Measurements from ENCODE around the gene AGAP9. TPM values are rescaled to one million over a fixed set of nuclear protein-coding genes. Genes with fewer than 3 reads are reported as not detected.
"Not testable (repeated sequence)": the region's sequence is repeated elsewhere in the genome, so short reads cannot be mapped to it uniquely, and the experiment has no call there.

The AGAP9 gene
- total RNA-seq, 1 donor from 2014 or later, result 4.7 TPM

DNA sequence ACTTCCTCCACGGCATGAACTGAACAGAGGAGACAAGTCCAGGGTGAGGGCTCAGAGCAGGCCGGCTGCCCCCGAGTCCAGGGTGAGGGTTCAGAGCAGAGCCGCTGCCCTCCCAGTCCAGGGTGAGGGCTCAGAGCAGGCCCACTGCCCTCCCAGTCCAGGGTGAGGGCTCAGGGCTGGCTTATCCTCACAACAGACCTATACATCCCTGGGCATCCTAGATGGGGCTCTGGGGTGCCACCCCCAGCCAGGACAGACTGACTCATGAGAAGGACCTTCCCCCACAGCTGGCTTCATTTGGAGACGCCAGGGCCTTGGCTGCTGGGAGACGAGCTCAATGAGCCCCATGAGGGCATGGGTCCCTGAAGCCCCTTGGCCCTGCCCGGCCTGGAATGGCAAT, 33.8 kb downstream of the AGAP9 start:
- DNase-seq (ENCODE audit: low spot score), result not testable (repeated sequence)

DNA sequence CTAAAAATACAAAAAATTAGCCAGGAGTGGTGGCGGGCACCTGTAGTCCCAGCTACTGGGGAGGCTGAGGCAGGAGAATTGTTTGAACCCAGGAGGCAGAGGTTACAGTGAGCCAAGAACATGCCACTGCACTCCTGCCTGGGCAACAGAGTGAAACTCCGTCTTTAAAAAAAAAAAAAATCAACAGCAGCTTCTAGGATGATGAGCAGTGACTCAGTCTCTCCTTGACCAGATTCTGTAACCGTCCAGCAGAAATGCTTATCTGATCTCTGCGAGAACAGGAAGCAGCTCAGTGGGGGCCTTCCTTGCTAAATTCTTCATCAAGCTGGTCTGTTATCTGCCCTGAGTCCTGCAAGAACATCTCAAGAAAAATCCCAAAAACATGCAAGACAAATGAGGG, 37.5 kb downstream of the AGAP9 start:
- DNase-seq (ENCODE audit: low spot score), result not testable (repeated sequence)

- not testable (repeated sequence) for DNase-seq (ENCODE audit: low spot score)
Measured at GRCh38 chr10:47484786-47485185, 38.7 kb downstream of the AGAP9 start.

- DNase-seq (ENCODE audit: low spot score), result not testable (repeated sequence)
Measured at GRCh38 chr10:47483923-47484322, 39.5 kb downstream of the AGAP9 start, which contains the start of gene ANXA8. ANXA8 (minus strand) TSS chr10:47484115; CDS start chr10:47483933, 182 bp downstream.

DNA sequence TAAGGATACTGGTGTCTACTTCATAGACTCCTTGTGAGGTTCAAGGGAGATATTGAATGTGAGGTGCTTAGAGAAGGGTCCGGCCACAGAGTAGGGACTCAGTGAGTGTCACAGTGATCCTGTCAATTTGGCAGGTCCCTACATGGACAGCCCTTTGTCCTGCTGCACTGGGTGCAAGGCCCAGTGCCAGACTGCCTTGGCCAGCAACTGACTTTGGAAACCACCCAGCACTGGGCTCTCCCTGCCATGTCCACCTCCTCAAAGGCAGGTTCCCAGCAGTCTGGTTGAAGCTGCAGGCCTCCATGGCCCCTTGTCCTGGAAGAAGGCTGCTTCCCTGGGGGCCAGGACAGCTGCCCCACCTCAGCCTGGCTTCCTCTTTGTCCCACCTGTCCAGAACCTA, 41.1 kb downstream of the AGAP9 start:
- not testable (repeated sequence) for DNase-seq (ENCODE audit: low spot score)

- not testable (repeated sequence) for DNase-seq (ENCODE audit: low spot score)
Measured at GRCh38 chr10:47481768-47482181, 41.7 kb downstream of the AGAP9 start.

- DNase-seq (ENCODE audit: low spot score), result not testable (repeated sequence)
Measured at GRCh38 chr10:47481182-47481766, 42.2 kb downstream of the AGAP9 start.

DNA sequence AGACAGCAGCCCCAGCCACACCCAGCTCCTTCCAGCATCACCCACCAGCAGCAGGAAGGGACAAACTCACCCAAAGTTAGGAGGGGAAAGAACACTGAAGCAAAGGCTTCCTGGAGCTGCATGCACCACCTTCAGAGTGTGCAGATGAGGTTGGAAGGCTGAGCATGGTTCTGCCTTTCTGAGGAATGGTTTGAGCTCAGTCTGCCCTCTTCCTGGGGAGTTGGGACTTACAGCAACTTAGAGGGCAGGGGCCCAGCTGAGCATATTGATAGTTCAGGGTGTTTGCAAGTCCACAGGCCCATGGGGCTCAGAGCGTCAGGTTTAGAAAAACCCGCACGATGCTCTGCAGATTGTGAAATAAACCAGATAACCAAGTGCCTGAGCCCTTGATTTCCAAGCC, 43.3 kb downstream of the AGAP9 start:
- DNase-seq (ENCODE audit: low spot score), result not testable (repeated sequence)

DNA sequence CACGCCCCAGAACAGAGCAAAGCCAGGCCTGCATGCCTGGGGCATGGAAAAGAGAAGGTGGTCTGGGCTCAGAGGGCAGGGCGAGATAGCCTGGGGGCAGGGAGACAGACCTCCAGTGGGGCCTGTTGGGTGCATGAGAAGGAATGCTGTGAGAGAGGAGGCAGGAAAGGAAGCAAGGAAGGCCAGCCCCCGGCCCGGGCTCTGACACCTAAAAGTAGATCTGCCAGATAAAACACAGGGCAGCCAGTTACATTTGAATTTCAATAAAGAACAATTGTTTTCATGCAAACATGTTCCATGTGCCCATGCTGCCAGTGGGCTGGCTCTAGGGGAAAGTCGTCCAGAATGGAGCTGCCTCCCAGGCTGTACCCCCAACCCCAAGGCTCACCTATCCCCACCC, 45.3 kb downstream of the AGAP9 start:
- DNase-seq (ENCODE audit: low spot score), result not testable (repeated sequence)

DNA sequence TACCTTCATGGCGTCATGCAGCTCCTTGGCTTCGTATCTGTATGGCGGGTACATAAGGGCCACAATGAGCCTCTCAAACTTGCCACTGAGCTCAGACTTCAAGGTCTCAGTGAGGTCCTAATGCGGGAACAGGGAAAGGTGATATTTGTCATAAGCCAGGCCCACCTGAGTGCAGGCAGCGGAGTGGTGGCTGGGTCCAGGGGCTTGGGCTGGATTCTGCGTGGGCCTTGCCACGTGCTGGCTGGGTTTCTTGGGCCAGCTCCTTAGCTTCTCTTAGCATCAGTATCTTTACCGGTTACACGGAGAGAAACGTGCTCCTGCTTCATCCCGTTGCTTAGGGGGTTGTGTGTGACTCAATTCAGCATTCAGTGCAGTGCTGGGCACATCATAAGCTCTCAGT, 46.4 kb downstream of the AGAP9 start:
- not testable (repeated sequence) for DNase-seq (ENCODE audit: low spot score)

- DNase-seq (ENCODE audit: low spot score), result not testable (repeated sequence)
Measured at GRCh38 chr10:47475101-47475500, 48.3 kb downstream of the AGAP9 start.

- not testable (repeated sequence) for DNase-seq (ENCODE audit: low spot score)
Measured at GRCh38 chr10:47473516-47473915, 49.9 kb downstream of the AGAP9 start.

DNA sequence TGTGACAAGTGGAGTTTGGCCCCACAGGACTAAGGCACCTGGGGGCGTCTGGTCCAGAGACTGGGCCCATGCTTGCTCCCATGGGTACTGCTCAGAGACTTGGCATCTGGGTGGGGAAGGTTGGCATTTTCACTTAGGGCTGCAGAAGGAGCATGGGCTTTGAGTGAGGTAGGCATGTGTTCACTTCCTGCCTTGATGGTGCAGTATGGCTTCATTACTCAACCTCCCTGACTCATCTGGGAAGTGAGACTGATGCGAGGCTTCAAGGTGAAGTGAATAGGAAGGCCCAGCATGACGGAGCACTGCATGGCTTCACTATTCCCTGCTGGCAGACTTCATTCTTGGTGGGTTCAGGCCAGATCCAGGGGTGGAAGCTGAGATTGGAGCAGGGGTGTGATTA, 50.8 kb downstream of the AGAP9 start:
- DNase-seq (ENCODE audit: low spot score), result not testable (repeated sequence)

DNA sequence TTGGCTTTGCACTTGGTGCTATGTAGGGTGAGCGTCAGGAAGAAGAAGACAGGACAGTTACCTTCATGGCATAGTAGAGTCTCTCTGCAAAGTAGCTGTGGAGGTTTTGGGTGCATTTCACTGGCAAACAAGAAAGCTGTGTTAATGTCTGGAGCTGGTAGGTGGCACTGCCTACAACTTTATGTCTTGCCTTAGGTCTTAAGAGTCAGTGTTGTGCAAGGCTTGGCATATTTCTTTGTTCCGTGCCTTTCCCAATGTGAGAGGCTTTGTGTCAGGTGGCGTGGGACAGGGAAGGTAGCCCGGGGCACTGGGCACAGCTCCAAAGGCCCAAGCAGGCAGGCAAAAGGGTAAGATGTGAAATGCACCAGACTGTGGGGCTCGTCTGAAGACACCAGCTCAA, 51.4 kb downstream of the AGAP9 start:
- DNase-seq (ENCODE audit: low spot score), result not testable (repeated sequence)

- not testable (repeated sequence) for DNase-seq (ENCODE audit: low spot score)
Measured at GRCh38 chr10:47468731-47469528, 54.5 kb downstream of the AGAP9 start.

DNA sequence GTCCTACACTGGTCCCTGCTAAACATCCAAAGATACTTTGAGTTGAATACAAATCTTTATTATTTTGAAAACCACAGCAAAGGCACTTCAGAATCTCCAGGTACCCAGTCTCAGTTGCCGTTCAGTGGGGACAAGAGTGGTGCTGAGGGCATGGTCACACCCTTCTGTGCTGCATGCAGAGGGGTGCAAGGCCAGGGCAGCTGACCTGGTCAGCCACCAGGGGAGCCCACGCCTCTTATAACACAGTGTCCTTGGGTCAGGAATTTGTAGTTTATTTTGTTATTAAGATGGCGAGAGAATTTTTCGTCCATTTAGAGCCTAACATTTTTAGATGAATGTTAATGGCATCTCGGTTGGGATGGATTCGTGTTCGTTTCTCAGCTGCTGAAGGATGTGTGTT, 55.5 kb downstream of the AGAP9 start:
- not testable (repeated sequence) for DNase-seq (ENCODE audit: low spot score)

DNA sequence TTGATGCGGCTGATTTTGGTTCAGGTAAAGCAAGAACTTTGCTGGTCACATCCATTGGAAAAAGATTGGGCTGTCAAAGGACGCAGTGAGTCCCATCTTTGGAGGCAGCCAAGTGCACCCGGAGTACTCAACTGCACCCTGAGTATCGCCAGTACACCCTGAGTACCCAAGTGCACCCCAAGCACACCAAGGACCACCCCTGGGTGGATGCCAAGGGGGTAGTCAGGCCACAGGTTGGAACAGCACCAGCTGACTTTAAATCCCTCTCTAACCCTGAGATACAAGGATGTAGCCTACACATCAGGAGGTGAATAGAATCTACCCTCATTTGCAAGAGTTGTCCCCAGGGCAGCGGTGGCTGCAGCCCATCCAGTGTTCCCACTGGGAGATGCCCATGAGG, 56.0 kb downstream of the AGAP9 start:
- not testable (repeated sequence) for DNase-seq (ENCODE audit: low spot score)

DNA sequence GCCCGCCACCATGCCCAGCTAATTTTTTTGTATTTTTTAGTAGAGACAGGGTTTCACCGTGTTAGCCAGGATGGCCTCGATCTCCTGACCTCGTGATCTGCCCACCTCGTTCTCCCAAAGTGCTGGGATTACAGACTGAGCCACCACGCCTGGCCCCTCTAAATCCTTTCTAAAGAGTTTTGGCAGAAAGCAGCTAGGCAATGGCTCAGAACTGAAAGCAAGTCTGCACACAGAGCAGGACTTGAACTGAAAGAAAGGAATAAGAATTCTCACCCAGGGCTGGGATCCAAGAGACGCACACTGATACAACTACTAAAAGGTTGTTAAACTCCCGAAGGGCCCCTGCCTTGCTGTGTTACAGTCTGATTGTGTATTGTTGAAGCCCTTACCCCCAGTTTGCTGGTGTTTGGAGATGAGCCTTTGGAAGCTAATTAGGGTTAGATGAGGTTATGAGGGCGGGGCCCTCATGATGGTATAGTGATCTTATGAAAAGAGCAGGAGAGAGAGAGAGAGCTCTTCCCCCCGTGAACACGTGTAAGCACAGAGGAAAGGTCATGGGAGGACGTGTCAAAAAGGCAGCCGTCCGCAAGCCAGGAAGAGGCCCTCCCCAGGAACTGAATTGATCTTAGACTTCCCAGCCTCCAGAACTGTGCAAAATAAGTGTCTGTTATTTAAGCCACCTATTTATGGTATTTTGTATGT, 58.1 kb downstream of the AGAP9 start:
- DNase-seq (ENCODE audit: low spot score), result not testable (repeated sequence)

GRCh38 chr10:47462577-47463358, 60.7 kb downstream of the AGAP9 start:
- not testable (repeated sequence) for DNase-seq (ENCODE audit: low spot score)

- DNase-seq (ENCODE audit: low spot score), result not testable (repeated sequence)
Measured at GRCh38 chr10:47461261-47461687, 62.2 kb downstream of the AGAP9 start.
